Loucy (cell line): ENCODE results near the gene MYCBP2.

ENCODE experiments used
- H2AFZ ChIP-seq: fragments of 200-600 bp; sonication (generic); 2 replicates; pipeline ENCODE4 v1.6.0; 2016; ENCODE audit warnings: antibody characterized with exemption, mild to moderate bottlenecking, low read length, moderate library complexity
- H3F3A ChIP-seq: fragments of 200-600 bp; 2 replicates; pipeline ENCODE4 v1.6.0; 2016; ENCODE audit warnings: antibody characterized with exemption, low read depth, mild to moderate bottlenecking
- H3K27me3 ChIP-seq: fragments of 200-600 bp; sonication (generic); 2 replicates; pipeline ENCODE4 v1.6.1; 2014; ENCODE audit warnings: low read length, mild to moderate bottlenecking; ENCODE audit not compliant: insufficient read depth, poor library complexity, severe bottlenecking
- H3K36me3 ChIP-seq: fragments of 200-600 bp; sonication (generic); 2 replicates; pipeline ENCODE4 v1.6.1; 2016; ENCODE audit warnings: low read length; ENCODE audit not compliant: insufficient read depth
- H3K4me1 ChIP-seq: fragments of 200-600 bp; sonication (generic); 2 replicates; pipeline ENCODE4 v1.5.1; 2014; ENCODE audit warnings: low read length, mild to moderate bottlenecking; ENCODE audit not compliant: insufficient read depth, poor library complexity, severe bottlenecking
- H3K4me2 ChIP-seq: fragments of 200-600 bp; sonication (generic); 2 replicates; pipeline ENCODE4 v1.6.0; 2014; ENCODE audit warnings: antibody characterized with exemption, low read length, low read depth, mild to moderate bottlenecking; ENCODE audit not compliant: poor library complexity, severe bottlenecking
- H3K4me3 ChIP-seq: fragments of 200-600 bp; sonication (generic); 2 replicates; pipeline ENCODE4 v1.5.1; 2014; ENCODE audit warnings: low read length, mild to moderate bottlenecking, mixed read lengths; ENCODE audit not compliant: poor library complexity, severe bottlenecking
- H3K79me2 ChIP-seq: fragments of 200-600 bp; sonication (generic); 2 replicates; pipeline ENCODE4 v1.6.1; 2014; ENCODE audit warnings: low read length; ENCODE audit not compliant: insufficient read depth
- H3K9ac ChIP-seq: fragments of 200-600 bp; sonication (generic); 2 replicates; pipeline ENCODE4 v1.6.0; 2014; ENCODE audit warnings: mild to moderate bottlenecking, low read depth, low read length, moderate library complexity; ENCODE audit not compliant: poor library complexity, severe bottlenecking
- H3K9me2 ChIP-seq: fragments of 200-600 bp; sonication (generic); replicated peaks from 2 replicates; pipeline ENCODE4 v1.6.1; 2016; ENCODE audit warnings: low read depth, low read length, mixed read lengths
- H3K9me3 ChIP-seq: fragments of 200-600 bp; sonication (generic); 2 replicates; pipeline ENCODE4 v1.6.1; 2014; ENCODE audit warnings: mild to moderate bottlenecking, antibody characterized with exemption, low read length, low read depth; ENCODE audit not compliant: insufficient read depth
- H4K20me1 ChIP-seq: fragments of 200-600 bp; sonication (generic); 2 replicates; pipeline ENCODE4 v1.6.0; 2014; ENCODE audit warnings: antibody characterized with exemption, low read length, mild to moderate bottlenecking; ENCODE audit not compliant: insufficient read depth, poor library complexity, severe bottlenecking
- CTCF ChIP-seq: fragments of 200-600 bp; sonication (generic); conservative IDR thresholded peaks from 2 replicates; pipeline ENCODE4 v1.5.1; 2014; ENCODE audit warnings: mild to moderate bottlenecking, antibody characterized with exemption, low read length
- EZH2phosphoT487 ChIP-seq: fragments of 200-600 bp; IDR thresholded peaks from 2 replicates; pipeline ENCODE4 v1.6.1; 2018; ENCODE audit warnings: antibody characterized with exemption, mild to moderate bottlenecking, moderate library complexity, borderline replicate concordance

Gene MYCBP2

GRCh38 chr13:77001963-77002587 is 324.8 kb downstream of the MYCBP2 start:
- H3K9me3 ChIP-seq: no peaks in the 10 kb centered on the region
- H3K4me3 ChIP-seq: no peak overlapping the region
- TF ChIP-seq EZH2phosphoT487 (no peak), CTCF (no peak)
- no peaks in the 10 kb centered on the region for H3K27me3 ChIP-seq
- H3K36me3 ChIP-seq: peaks cover 27% of the 10 kb centered on the region; the same call in 1 of the 2 replicates
- H3F3A ChIP-seq: peaks cover 9% of the 10 kb centered on the region; the same call in 1 of the 2 replicates
- H3K79me2 ChIP-seq: peaks cover 7% of the 10 kb centered on the region; the same call in 1 of the 2 replicates
- no peak overlapping the region for H3K4me2 ChIP-seq
- H3K9me2 ChIP-seq: no peaks in the 10 kb centered on the region
- H3K4me1 ChIP-seq: peaks cover 29% of the 10 kb centered on the region
- peaks cover 54% of the 10 kb centered on the region for H4K20me1 ChIP-seq
- H2AFZ ChIP-seq: no peak overlapping the region
- H3K9ac ChIP-seq: no peak overlapping the region

- Histone ChIP-seq H3K27me3 (no peaks in the 10 kb centered on the region), H3K9ac (no peak overlapping the region), H3K4me3 (no peak overlapping the region), H2AFZ (no peak overlapping the region), H3K9me2 (no peaks in the 10 kb centered on the region), H3F3A (peaks cover 9% of the 10 kb centered on the region; the same call in 1 of the 2 replicates), H3K79me2 (peaks cover 5% of the 10 kb centered on the region; the same call in 1 of the 2 replicates), H3K36me3 (peaks cover 22% of the 10 kb centered on the region; the same call in 1 of the 2 replicates), H3K4me2 (no peak overlapping the region), H3K9me3 (no peaks in the 10 kb centered on the region), H4K20me1 (peaks cover 53% of the 10 kb centered on the region), H3K4me1 (peaks cover 29% of the 10 kb centered on the region)
- TF ChIP-seq CTCF (no peak), EZH2phosphoT487 (no peak)
Observed at GRCh38 chr13:77001540-77001939, 325.4 kb downstream of the MYCBP2 start.

- Histone ChIP-seq H3K79me2 (no peaks in the 10 kb centered on the region), H3K9me2 (no peaks in the 10 kb centered on the region), H3K4me1 (peaks cover 29% of the 10 kb centered on the region), H4K20me1 (peaks cover 46% of the 10 kb centered on the region), H3F3A (peaks cover 9% of the 10 kb centered on the region; the same call in 1 of the 2 replicates), H3K36me3 (peaks cover 18% of the 10 kb centered on the region; the same call in 1 of the 2 replicates), H3K27me3 (no peaks in the 10 kb centered on the region), H3K4me2 (peak overlapping the region; percentile 51), H3K9ac (no peak overlapping the region), H2AFZ (no peak overlapping the region), H3K9me3 (no peaks in the 10 kb centered on the region), H3K4me3 (peak overlapping the region; percentile 20)
- TF ChIP-seq CTCF: no peak
- peak; percentile 61; the same call in 1 of the 2 replicates for TF ChIP-seq EZH2phosphoT487
Observed at GRCh38 chr13:77000475-77000874, 326.4 kb downstream of the MYCBP2 start.
